ENCODE results near the gene ACADVL. TPM values are rescaled to one million over a fixed set of nuclear protein-coding genes. Genes with fewer than 3 reads are reported as not detected.
A peak's percentile ranks its signal among the peaks of the same experiment; 100 is the strongest.
"Not testable (repeated sequence)": the region's sequence is repeated elsewhere in the genome, so short reads cannot be mapped to it uniquely, and the experiment has no call there.

ACADVL gene
- total RNA-seq, 6 experiments from 2014 or later: 640 to 1,849 (median 1,071) TPM

DNA sequence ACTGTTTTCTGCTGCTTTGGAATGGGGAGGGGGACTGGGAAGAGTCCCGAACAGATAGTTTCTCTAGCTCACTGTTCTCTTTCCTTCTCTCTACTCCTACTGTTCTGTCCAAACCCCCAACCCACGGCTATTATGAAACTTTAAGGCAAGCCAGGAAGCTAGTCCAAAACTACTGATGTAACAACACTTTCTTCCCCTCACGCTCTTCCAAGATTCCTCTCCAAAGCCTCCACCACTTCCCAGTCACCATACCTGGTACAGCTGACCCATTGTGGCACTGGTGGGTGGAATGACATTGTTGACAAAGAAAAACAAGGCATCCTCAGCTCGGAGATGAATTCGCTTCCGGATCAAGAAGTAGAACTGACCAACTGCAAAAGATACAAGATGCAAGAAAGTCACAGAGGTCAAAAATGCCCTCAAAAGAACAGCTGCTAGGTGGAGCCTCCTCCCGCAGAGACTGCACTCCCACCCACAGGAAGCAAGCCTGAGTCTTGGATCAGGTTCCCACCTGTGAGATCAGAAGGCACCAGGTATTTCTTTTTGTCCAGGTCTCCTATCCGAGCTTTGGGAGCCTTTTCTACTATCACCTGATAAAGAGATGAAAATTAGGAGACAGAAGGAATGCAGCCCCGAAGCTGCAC lies 21.5 kb downstream of the ACADVL start:
- TF ChIP-seq POLR2A (IDR thresholded peaks at IDR 0.05): no peak
- TF ChIP-seq, protein P1, sequence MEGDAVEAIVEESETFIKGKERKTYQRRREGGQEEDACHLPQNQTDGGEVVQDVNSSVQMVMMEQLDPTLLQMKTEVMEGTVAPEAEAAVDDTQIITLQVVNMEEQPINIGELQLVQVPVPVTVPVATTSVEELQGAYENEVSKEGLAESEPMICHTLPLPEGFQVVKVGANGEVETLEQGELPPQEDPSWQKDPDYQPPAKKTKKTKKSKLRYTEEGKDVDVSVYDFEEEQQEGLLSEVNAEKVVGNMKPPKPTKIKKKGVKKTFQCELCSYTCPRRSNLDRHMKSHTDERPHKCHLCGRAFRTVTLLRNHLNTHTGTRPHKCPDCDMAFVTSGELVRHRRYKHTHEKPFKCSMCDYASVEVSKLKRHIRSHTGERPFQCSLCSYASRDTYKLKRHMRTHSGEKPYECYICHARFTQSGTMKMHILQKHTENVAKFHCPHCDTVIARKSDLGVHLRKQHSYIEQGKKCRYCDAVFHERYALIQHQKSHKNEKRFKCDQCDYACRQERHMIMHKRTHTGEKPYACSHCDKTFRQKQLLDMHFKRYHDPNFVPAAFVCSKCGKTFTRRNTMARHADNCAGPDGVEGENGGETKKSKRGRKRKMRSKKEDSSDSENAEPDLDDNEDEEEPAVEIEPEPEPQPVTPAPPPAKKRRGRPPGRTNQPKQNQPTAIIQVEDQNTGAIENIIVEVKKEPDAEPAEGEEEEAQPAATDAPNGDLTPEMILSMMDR (IDR thresholded peaks at IDR 0.05): no peak
- Histone ChIP-seq H3K36me3 (peaks cover 5 to 34% (median 16%) of the 10 kb centered on the region in 4 donors), H3K27me3 (no peaks in the 10 kb centered on the region), H3K4me3 (peak overlapping the region; percentile 84 to 90 (median 88)), H3K27ac (peak overlapping the region; percentile 95 to 99 (median 97)), H3K4me1 (peaks cover 0 to 27% (median 8%) of the 10 kb centered on the region in 4 donors), H3K9me3 (no peaks in the 10 kb centered on the region)
- 15% methylated on average over 9 of the region's 9 CpGs for WGBS (ENCODE audit: insufficient coverage, low coverage, low lambda C conversion rate, missing lambda C conversion rate)
- DNase-seq (peak in 1 of 3 donors; percentile 13), ATAC-seq (no peak)
- intact Hi-C loops (cut with DNase I): no loop called here

DNA sequence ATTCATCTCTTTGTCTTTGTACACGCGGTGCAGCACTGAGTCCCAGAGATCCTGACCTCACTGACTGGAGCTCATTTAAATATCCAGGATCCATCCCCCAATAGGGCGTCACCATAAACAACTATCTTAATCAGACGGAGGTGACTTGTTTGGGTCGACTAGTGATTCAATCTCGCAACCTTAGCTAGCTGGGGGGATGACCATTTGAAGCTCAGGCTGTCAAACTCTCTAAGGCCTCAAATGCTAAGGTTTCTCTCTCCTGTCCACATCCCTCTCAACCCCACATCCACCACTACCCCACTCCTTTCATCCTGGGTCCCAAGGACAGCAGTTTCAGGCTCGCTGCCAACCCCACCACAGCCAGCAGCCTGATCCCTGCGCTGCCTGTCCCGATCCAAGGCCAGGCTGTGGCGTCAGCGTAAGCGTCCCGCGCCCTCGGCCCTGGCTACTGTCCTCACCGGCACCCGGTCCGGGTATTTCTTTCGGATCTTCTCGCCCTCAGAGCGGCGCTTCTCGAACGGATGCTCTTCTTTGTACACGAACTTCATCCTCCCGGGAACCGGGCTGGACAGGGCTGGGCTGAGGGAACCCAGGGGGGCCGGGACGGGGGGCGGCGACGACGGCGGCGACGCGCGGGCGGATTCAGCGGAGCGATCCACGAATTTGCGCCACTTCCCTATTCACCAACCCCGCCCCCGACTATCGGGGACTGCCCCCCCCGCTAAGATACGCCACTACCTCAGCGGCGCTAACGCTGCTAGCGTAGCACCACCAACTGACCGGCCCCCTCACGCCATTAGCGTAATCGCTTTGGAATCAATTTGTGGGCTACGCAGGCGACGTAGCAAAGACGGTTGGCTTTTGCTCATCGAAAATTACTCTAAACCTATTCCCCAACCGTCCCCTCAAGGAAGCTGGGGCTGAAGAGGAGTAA lies 22.3 kb downstream of the ACADVL start, which contains the start of gene GABARAP:
TSS of gene GABARAP (minus strand) at position 667 of the 934 bp plus-strand sequence. CDS start at position 548, 119 bp downstream.
- H3K9me3 ChIP-seq: no peaks in the 10 kb centered on the region
- peak within 1 kb of the TSS; percentile 84 to 90 (median 88) for H3K4me3 ChIP-seq
- TF ChIP-seq POLR2A (IDR thresholded peaks at IDR 0.05): peak; percentile 54
- TF ChIP-seq, protein P1 (IDR thresholded peaks at IDR 0.05): no peak
- peak; percentile 93 to 95 (median 95) for DNase-seq
- H3K36me3 ChIP-seq: peaks cover 5 to 39% (median 18%) of the 10 kb centered on the region in 4 donors
- ATAC-seq: peak; percentile 50 to 73 (median 58)
- intact Hi-C loops (cut with DNase I): no loop called here
- H3K27ac ChIP-seq: peak within 1 kb of the TSS; percentile 95 to 99 (median 97)
- under 1% methylated on average over 35 of the region's 62 CpGs for WGBS (ENCODE audit: insufficient coverage, low coverage, low lambda C conversion rate, missing lambda C conversion rate)
- H3K4me1 ChIP-seq: peaks cover 0 to 27% (median 8%) of the 10 kb centered on the region in 4 donors
- H3K27me3 ChIP-seq: no peaks in the 10 kb centered on the region

DNA sequence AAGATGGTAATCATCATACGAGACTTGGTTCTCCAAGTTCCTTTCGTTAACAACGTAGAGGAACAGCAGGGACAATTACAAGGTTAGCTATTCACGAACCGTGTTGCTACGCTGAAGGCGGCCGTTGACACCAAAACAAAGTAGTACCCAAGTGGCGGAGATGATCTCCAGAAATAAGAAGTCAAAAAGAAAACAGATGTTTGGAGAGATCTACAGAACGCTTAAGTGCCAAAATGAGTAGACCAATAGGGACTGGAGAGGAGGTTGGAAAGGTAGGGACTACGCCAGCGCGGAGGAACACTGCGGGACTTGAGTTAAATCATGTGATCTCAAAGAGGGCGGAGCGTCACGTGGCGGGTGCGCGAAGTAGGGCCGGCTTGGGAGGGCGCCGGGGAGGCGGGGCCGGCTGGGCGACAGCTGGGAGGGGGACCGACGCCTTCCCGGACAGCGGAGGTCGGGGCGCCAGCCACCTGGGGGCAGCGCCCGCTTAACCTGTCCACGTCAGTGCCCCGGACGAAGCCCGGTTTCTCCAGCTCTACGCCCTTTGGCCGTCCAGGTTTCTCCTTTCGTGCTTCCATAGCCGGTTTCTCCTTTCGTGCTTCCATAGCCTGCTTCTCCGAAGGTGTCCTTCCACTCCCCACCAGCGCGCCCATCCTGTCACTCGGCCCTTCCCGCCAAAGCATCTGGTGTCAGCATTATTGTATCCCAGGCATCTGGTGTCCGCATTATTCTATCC lies 23.1 kb downstream of the ACADVL start:
- DNase-seq (peak; percentile 97), ATAC-seq (peak; percentile 60 to 67 (median 64))
- Histone ChIP-seq H3K9me3 (no peaks in the 10 kb centered on the region), H3K4me1 (peaks cover 0 to 23% (median 8%) of the 10 kb centered on the region in 4 donors), H3K36me3 (peaks cover 5 to 40% (median 18%) of the 10 kb centered on the region in 4 donors), H3K27ac (peak overlapping the region; percentile 95 to 99 (median 97)), H3K27me3 (no peaks in the 10 kb centered on the region), H3K4me3 (peak overlapping the region; percentile 84 to 90 (median 88))
- TF ChIP-seq, protein P1 (IDR thresholded peaks at IDR 0.05): peak in 2 of 4 donors; percentile 18 to 20
- peak; percentile 72 for TF ChIP-seq POLR2A (IDR thresholded peaks at IDR 0.05)
- intact Hi-C loops (cut with DNase I): no loop called here
- WGBS (ENCODE audit: insufficient coverage, low coverage, low lambda C conversion rate, missing lambda C conversion rate): under 1% methylated on average over 24 of the region's 49 CpGs

DNA sequence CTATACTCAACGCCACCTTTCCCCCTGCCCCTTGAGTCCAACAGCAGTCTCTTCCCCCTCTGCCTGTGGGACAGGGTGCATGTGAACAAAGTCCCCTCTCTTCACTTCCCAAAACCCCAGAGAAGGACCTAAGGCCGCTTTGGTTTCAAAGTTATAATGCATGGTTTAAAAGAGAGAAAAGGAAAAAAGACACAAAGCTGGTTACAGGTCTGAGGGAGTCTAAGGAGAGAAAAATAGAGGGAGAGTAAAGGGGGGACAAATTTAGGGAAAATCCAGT lies 23.7 kb downstream of the ACADVL start:
- H3K27me3 ChIP-seq: no peaks in the 10 kb centered on the region
- intact Hi-C loops (cut with DNase I): no loop called here
- TF ChIP-seq, protein P1 (IDR thresholded peaks at IDR 0.05): no peak
- no peak for TF ChIP-seq POLR2A (IDR thresholded peaks at IDR 0.05)
- 6% methylated on average over 2 of the region's 2 CpGs for WGBS (ENCODE audit: insufficient coverage, low coverage, low lambda C conversion rate, missing lambda C conversion rate)
- DNase-seq: no peak
- H3K4me3 ChIP-seq: peak overlapping the region; percentile 84 to 90 (median 88)
- H3K9me3 ChIP-seq: no peaks in the 10 kb centered on the region
- H3K27ac ChIP-seq: peak overlapping the region; percentile 95 to 99 (median 97)
- peaks cover 0 to 23% (median 8%) of the 10 kb centered on the region in 4 donors for H3K4me1 ChIP-seq
- ATAC-seq: no peak
- peaks cover 5 to 40% (median 18%) of the 10 kb centered on the region in 4 donors for H3K36me3 ChIP-seq

DNA sequence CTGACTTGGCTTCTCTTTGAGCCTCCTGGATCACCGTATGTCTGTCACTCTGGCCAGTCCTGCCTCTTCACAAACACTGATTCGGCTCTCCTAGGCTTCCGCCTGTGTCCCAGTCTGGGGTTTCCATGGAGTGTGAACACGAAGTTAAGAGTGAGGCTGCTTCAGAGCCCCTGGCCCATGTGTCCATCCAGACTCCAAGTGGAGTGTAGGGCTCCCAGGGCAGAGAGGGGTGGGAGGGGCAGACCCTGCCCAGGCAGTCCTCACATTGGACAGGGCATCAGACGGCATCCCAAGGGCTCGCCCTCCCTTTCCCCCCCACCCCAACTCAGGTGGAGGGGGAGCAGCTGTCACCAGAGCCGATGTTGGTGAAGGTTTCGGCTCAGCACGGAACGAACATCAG lies 24.1 kb downstream of the ACADVL start:
- H3K27me3 ChIP-seq; intact Hi-C loops (cut with DNase I); ATAC-seq; H3K9me3 ChIP-seq; DNase-seq: not testable (repeated sequence)
- Histone ChIP-seq H3K4me1 (peaks cover 0 to 27% (median 8%) of the 10 kb centered on the region in 4 donors), H3K27ac (peak overlapping the region in 2 of 3 donors; percentile 97 to 99), H3K36me3 (peaks cover 5 to 40% (median 18%) of the 10 kb centered on the region in 4 donors), H3K4me3 (peak overlapping the region in 2 of 3 donors; percentile 84 to 90)
- 67% methylated on average over 6 of the region's 10 CpGs for WGBS (ENCODE audit: insufficient coverage, low coverage, low lambda C conversion rate, missing lambda C conversion rate)

Data from right lobe of liver (tissue), 6 donors.